Stomach (tissue), 4 donors: ENCODE results near the gene WDR77.

Experiments
- POLR2A ChIP-seq, 4 donors: fragments of 450-650 bp; IDR thresholded peaks; one replicate each; pipeline ENCODE4 v1.6.1; 2016; ENCODE audit warnings: antibody characterized with exemption in 4 of 4, control low read depth in 2 of 4, mild to moderate bottlenecking in 1 of 4, moderate library complexity in 1 of 4
- POLR2AphosphoS5 ChIP-seq, 3 donors: sonication (generic); formaldehyde crosslinking; IDR thresholded peaks; one replicate each; pipeline ENCODE4 v1.6.1; 2016; ENCODE audit warnings: antibody characterized with exemption in 3 of 3
- TF ChIP-seq, protein P1 (sequence below), 7 experiments: fragments of 450-650 bp in 4 of 7; fragments of 200-600 bp in 3 of 7; sonication (generic) in 3 of 7; IDR thresholded peaks; one replicate each; pipeline ENCODE4 v1.5.1; 2016 to 2019; ENCODE audit warnings: antibody characterized with exemption in 7 of 7, control low read depth in 2 of 7, mild to moderate bottlenecking in 1 of 7

DNA sequence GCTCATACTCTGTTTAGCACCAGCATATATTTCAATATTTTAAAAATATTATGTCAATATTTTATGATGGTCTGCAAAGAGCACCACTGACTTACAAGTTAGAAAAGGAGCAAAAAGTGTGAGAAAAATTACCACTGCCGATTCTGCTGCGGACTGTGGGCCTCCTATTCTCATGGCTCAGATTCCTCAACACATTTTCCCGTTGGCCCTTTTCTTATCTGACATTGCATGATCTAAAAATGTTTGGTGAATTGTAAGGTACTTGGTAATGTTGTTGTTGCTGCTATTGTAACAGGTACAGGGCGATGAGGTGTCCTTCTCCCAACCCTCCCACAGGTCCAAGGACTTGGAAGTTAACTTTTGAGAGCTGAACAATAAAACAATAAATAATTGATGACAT lies 25.5 kb upstream of the WDR77 start:
- TF ChIP-seq, protein P1, sequence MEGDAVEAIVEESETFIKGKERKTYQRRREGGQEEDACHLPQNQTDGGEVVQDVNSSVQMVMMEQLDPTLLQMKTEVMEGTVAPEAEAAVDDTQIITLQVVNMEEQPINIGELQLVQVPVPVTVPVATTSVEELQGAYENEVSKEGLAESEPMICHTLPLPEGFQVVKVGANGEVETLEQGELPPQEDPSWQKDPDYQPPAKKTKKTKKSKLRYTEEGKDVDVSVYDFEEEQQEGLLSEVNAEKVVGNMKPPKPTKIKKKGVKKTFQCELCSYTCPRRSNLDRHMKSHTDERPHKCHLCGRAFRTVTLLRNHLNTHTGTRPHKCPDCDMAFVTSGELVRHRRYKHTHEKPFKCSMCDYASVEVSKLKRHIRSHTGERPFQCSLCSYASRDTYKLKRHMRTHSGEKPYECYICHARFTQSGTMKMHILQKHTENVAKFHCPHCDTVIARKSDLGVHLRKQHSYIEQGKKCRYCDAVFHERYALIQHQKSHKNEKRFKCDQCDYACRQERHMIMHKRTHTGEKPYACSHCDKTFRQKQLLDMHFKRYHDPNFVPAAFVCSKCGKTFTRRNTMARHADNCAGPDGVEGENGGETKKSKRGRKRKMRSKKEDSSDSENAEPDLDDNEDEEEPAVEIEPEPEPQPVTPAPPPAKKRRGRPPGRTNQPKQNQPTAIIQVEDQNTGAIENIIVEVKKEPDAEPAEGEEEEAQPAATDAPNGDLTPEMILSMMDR (IDR thresholded peaks at IDR 0.05): no peak
- no peak for TF ChIP-seq POLR2A (IDR thresholded peaks at IDR 0.05)
- TF ChIP-seq POLR2AphosphoS5 (IDR thresholded peaks at IDR 0.05): no peak
